ENCODE data around the gene CEP170B.
"Not testable (repeated sequence)": the region's sequence is repeated elsewhere in the genome, so short reads cannot be mapped to it uniquely, and the experiment has no call there.

Gene CEP170B

DNA sequence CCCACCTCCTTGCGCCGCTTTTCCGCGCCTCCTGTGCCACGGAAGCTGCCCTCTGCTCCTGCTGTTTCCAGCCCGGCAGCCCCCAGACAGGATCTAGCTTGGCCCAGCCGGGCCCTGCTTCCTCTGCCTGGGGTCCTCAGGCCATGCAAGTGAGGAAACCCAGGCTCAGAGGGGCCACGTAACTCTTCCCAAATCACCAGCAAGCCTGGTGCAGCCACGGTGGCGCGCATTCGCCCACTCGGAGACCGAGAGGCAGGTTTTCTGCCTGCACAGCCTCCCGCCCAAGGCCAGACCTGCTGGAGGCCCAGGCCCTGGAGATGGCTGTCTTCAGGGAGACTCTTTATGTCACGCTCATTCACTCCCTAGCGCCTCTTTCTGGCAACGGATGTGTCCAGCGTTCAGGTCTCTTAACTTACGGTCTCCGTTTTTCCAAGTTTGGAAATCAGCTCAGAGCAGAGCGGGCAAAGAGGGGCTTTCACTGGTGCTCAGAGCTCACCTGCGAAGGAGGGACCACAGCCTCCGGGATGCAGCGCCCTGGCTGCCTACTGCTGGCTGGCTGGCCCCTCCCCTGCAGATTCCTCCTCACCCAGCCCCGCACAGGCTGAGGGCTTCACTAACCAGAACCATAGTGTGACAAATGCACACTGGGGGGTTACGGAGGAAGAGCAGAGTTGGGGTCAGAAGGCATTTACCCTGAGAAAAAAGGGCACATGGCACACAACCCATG lies 20.6 kb upstream of the CEP170B start:
- no peak for DNase-seq

GRCh38 chr14:104845033-104845666 lies 19.9 kb upstream of the CEP170B start:
- no peak for DNase-seq

DNA sequence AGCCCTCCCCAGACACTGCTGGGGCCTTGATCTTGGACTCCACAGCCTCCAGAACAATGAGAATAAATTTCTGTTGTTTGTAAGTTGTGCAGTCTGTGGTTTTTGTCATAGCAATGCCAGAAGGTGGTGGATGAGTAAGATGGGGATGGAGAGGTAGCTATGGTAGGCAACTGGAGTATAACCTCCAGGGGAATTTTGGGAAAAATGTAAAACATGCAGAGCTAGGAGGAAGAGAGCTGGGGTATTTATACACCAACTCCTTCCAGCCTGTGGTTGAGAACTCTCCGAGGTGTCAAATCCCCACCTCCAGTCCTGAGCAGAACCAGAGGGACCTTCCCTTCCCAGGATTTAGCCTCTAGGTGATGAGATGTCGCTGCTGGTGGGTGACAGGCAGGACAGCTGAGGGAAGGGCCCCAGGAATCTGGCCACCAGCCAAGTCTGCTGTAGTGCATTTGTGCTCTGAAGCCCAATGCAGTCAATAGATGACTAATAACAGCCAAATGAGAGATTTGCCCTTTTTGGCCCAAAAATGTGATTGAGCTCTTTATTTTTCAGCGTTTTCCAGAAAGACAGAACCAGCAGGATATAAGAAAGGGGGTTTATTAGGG lies 19.1 kb upstream of the CEP170B start:
- DNase-seq = no peak

DNA sequence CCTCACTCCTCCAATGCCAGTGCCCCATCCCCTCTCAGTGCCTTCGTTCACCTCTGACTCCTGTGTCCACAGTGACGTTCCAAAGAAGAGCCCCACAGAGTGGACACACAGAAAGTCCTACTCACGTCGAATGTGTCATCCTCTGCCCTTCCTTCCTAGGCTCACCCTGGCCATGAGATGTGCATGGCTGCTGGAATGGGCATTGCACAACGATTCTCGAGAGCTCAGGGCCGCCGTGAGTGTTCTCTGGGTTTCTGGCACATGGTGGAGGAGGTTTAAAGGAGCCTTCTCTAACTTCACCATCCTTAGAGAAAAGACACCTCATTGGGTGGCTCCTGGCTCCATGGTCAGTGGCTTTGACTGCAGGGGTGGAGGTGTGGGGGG lies 12.8 kb upstream of the CEP170B start:
- no peak for DNase-seq

GRCh38 chr14:104855532-104856090 lies 9.5 kb upstream of the CEP170B start:
- no peak for DNase-seq

DNA sequence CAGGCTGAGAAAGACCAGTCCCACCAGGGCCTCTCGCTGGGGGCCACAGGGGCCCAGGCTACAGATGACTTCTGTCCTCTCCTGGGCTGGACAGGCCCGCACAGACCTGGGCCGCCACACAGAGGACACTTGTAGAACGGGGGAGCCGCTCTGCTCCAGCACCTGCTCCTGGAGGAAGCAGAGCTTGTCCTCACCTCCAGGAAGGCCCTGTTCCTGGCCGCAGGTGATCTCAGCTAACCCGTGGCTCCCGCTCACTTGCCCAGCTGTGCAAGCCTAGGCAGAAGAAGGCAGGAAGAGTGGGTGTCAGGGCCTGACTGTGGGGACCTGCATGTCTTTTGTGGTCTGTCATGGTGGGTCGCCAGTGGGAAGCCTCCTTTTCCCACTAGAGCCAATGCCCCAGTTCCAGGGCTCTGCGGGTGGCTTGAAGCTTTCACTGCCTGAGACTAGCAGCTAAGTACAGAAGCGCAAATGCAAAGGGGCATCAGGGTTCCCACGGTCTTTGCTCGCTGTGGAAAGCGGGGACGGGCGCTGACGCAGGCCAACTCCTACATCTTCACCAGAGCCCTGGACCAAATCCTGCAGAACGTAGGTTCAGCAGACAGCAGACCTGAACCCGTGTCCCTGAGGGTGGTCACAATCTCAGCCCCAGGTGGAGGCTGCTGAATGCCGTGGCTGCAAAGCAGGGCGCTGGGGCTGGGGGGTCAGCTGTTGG lies 8.8 kb upstream of the CEP170B start:
- DNase-seq = no peak

DNA sequence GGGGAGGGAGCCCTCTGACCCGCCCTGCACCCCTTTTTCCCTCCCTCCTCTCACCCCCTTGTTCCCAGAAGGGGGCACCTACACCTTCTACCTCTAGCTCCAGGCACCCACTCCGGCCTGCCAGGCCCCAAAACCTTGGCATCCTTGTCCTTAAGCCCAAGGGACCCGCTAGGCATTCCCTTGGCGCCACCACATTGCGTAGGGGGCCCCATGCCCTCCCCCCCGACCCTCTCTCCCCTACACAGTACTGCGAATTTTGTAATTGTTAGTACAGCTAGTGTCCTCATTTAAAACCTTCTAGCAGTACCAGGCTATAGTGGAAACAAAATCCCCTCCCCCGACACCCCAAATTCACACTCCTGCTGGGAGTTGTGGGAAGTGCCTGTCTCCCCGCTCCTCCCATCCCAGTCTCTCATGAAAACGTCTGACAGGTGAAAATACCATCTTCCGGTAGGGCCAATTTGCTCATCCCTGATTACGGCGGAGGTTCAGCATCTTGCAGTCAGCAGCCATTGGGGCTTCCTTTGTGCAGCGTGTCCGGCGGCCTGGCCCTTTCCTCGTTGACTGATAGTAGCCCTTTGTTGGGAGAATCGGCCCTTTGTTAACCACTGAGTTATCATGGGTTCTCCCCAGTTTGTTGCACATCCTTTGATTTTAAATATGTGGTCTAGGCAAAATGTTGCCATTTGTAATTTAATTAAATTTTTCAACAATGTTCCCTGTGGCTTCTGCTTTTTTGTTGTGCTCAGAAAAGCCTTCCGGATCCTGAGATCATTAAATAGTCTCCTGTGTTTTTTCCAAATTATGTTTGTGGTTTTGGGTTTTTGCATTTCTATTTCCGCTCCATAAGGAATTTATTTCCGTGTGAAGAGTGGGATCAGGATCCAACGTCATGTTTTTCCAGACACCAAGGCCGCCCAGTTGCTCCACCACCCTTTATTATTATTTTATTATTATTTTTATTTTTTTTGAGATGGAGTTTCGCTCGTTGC lies 7.9 kb upstream of the CEP170B start:
- no peak for DNase-seq

GRCh38 chr14:104857931-104858330 lies 7.1 kb upstream of the CEP170B start:
- not testable (repeated sequence) for DNase-seq

GRCh38 chr14:104858811-104859426 lies 6.1 kb upstream of the CEP170B start:
- DNase-seq = no peak

GRCh38 chr14:104859900-104860299 lies 5.2 kb upstream of the CEP170B start:
- DNase-seq = no peak

DNA sequence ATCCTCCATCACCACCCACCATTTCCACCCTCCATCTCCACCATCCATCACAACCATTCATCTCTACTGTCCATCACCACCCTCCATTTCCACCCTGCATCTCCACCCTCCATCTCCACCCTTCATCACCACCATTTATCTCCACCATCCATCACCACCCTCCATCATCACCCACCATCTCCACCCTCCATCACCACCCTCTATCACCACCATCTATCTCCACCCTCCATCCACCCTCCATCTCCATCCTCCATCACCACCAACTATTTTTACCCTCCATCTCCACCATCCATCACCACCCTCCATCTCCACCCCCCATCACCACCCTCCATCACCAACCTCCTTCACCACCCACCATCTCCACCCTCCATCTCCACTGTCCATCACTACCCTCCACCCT lies 4.7 kb upstream of the CEP170B start:
- no peak for DNase-seq

DNA sequence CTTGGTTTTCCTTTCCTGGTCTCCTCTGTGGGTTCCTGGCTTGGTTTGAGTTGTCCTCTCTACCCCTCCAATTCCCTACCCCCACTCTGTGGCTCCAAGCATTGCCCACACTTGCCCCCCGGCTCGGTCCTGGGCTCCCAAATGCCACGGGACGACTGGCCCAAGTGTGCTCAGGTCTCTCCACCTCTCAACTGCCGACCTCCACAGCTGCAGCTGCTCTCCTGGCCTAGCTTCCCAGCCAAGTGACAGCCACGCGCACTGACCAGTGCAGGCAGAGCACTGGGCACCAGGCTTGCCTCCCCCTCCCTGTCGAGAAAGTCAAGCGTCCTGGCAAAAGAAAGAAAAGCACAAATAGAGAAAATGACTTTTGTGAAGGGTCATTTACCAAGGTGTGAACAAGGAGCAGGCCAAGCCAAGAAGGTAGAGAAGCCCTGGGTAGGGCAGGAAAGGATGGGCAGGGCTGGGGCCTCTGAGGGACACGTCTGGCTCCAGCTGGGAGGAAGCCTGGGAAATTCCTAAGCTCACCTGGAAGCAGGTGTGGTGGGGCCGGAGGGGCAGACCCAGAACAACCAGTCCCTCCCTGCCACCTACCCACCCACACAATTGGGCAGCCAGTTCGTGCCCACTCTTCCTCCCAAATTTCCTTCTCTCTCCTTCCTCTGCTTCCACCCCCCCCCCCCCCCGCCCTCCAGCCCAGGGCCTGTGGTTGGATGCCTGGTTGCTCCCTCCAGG lies 1.8 kb upstream of the CEP170B start:
- DNase-seq = no peak

DNA sequence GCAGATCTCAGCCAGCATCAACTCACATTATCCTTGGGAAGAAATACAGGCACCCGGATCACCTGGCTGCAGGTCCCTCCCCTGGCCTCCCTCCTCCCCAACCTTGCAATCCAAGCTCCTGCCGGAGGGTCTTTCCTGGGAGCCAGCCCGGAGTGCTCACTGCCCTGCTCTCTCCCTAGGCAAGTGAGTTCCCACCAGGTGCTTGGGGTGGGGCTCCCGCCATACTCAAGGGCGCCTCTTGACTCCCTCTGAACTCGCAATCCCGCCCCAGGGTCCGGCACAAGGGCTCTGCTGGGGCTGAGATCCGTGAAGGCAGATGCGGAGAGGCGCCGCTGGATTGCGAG lies 1.2 kb upstream of the CEP170B start:
- no peak for DNase-seq

DNA sequence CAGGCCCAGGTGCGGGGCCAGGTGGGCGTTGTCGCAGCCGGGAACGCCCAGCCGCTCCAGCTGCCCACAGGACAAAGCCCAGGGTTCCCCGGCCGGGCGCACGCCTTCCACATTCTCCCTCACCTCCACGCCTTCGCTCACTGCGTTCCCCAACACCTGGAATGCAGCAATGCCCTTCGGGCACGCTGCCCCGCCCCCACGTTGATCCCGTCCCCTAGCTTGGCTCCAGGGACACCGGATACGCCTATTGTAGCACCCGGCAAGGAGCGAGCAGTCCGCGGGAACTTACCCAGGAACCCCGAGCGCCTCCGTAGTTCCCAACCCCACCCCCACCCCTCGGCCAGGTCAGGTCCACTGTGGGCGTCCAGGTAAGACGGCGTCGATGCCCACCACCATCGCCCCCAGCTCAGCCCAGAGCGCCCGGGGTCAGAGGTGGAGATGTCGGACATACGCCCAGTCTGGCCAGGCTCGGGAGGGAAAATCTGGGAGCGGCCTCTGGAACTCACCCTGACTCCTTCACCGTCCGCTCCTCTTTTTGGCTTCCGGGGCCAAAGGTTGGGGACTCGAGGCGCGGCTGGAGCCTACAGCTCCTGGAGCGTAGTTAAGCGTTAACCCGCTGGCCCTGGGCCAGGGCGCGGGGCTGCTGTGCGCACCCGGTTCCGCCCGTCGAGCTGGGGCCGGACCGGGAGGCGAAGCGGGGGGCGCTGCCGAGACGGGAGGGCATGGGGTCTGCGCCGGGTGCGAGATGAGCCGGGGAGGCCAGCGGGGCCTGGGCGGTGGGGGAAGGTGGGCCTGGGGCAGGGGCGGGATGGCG lies 594 bp upstream of the CEP170B start:
- DNase-seq = no peak

DNA sequence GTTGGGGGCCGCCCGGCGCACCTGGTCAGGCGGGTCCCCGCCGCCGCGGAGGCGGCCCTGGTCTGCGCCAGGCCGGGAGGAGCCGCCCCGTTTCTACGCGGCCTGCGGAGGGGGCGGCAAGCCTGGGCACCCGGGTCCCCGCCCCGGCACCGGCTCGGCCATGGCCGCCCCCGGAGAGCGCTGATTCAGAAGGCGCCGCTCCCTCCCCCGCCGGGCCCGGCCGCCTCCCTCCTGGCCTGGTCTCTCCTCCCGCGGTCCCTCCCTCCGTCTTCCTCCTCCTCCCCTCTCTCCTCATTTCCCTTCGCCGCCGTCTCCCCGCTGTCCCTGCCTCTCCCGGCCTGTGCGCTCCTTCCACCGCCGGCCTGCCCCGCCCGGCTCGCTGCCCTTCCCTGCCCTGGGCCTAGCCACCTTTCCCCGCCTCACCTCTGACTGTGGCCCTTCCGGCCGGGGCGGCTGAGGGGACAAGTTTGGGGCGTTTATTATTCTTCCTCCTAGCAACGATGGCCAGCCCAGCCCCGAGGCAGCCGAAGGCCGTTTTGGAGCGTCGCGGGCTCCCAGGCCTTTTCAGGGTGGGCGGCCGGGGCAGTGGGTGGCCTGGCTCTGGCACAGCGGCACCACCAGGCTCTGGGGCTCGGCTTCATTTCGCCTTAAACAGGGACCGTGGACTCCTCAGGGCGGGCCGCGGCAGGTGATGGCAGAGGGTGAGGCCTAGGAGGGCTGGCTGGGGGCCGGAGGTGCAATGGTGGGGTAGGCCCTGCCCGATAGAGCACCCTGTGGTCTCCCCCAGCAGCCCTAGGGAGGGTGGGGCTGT lies 768 bp downstream of the CEP170B start:
- DNase-seq = peak in 1 of 5 experiments; percentile 19

- DNase-seq = no peak
These were observed 1.6 kb downstream of the CEP170B start for GRCh38 chr14:104866451-104867370.

DNA sequence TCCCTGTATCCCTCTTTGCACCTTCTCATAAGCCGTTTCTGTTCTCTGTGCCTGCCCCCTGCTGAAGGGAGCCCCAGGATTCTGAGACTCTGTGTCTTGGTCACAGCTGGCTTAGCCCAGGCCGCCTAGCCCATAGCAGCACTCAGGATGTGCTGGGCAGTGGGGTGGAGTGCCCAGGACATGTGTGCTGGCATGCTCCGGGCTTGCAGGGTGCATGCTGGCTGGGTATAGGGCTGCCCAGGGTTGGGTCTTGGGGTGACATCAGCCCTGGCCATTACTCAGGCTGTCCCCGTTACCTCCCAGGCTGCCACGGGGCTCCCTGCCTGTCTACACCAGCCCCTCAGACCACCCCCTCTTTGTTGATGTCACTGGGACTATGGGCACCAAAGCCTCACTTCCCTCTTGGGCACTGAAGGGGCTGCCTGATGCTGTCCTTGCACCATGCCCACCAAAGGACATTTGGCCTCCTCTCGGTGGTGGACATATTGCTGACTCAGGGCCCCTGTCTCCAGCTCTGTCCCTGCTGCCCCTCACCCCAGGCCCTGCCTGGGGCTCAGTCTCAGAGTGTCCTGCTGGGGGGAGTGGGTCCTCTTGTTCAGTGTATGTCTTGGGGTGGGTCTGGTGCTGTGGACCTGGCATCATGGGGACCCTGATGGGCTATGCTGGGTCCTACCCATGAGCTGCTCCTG lies 2.4 kb downstream of the CEP170B start:
- DNase-seq = no peak

Data from T-helper 2 cell (primary cell).